ENCODE data around the gene URI1. TPM values are rescaled to one million over a fixed set of nuclear protein-coding genes. Genes with fewer than 3 reads are reported as not detected.

The URI1 gene
- total RNA-seq, 1 donor from 2014 or later, result 43.7 TPM

- H3K9me3 Mint-ChIP-seq (ENCODE audit: unreplicated experiment), result peaks cover 5% of the 10 kb centered on the region
- TF ChIP-seq CTCF (IDR thresholded peaks at IDR 0.05; ENCODE audit: partially characterized antibody, unreplicated experiment), result no peak
- H3K36me3 Mint-ChIP-seq (ENCODE audit: unreplicated experiment), result no peaks in the 10 kb centered on the region
- H3K27ac Mint-ChIP-seq (ENCODE audit: unreplicated experiment), result no peak overlapping the region
- no peaks in the 10 kb centered on the region for H3K4me1 Mint-ChIP-seq (ENCODE audit: low read depth, unreplicated experiment)
- H3K4me3 Mint-ChIP-seq (ENCODE audit: unreplicated experiment), result no peak overlapping the region
- H3K27me3 Mint-ChIP-seq (ENCODE audit: unreplicated experiment), result peaks cover 5% of the 10 kb centered on the region
- DNase-seq, result no peak
Observed at GRCh38 chr19:29922972-29923371, 19.1 kb upstream of the URI1 start.

GRCh38 chr19:29923653-29924052 is 18.4 kb upstream of the URI1 start:
- peaks cover 5% of the 10 kb centered on the region for H3K9me3 Mint-ChIP-seq (ENCODE audit: unreplicated experiment)
- H3K27me3 Mint-ChIP-seq (ENCODE audit: unreplicated experiment), result peaks cover under 1% of the 10 kb centered on the region
- H3K36me3 Mint-ChIP-seq (ENCODE audit: unreplicated experiment), result no peaks in the 10 kb centered on the region
- H3K4me1 Mint-ChIP-seq (ENCODE audit: low read depth, unreplicated experiment), result no peaks in the 10 kb centered on the region
- no peak for TF ChIP-seq CTCF (IDR thresholded peaks at IDR 0.05; ENCODE audit: partially characterized antibody, unreplicated experiment)
- no peak overlapping the region for H3K4me3 Mint-ChIP-seq (ENCODE audit: unreplicated experiment)
- no peak overlapping the region for H3K27ac Mint-ChIP-seq (ENCODE audit: unreplicated experiment)
- DNase-seq, result no peak

GRCh38 chr19:29926031-29926430 is 16.0 kb upstream of the URI1 start:
- DNase-seq, result no peak
- Mint-ChIP-seq H3K9me3 (ENCODE audit: unreplicated experiment) (peaks cover 5% of the 10 kb centered on the region), H3K36me3 (ENCODE audit: unreplicated experiment) (no peaks in the 10 kb centered on the region), H3K4me3 (ENCODE audit: unreplicated experiment) (no peak overlapping the region), H3K4me1 (ENCODE audit: low read depth, unreplicated experiment) (no peaks in the 10 kb centered on the region), H3K27me3 (ENCODE audit: unreplicated experiment) (no peaks in the 10 kb centered on the region), H3K27ac (ENCODE audit: unreplicated experiment) (no peak overlapping the region)
- TF ChIP-seq CTCF (IDR thresholded peaks at IDR 0.05; ENCODE audit: partially characterized antibody, unreplicated experiment), result no peak

DNA sequence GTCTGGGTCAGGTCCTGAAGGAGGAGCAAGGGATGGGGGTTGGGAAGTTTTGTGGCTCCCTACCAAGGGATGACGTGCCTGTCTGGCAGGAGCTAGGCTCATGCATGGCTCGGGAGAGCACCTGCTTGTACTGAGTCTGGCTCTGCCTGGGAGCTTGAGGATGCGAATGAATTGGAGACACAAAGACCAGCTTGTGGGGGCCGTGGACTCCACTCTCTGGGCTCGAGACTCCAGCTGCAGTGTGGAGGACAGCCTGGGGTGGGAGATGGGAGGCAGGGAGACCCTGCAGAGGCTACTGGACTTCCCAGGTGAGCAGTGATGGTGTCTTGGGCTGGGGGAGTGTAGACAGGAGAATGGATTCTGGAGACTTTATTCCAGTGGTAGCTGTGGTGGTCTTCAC is 15.2 kb upstream of the URI1 start:
- H3K27ac Mint-ChIP-seq (ENCODE audit: unreplicated experiment), result no peak overlapping the region
- peaks cover 5% of the 10 kb centered on the region for H3K9me3 Mint-ChIP-seq (ENCODE audit: unreplicated experiment)
- no peaks in the 10 kb centered on the region for H3K4me1 Mint-ChIP-seq (ENCODE audit: low read depth, unreplicated experiment)
- H3K4me3 Mint-ChIP-seq (ENCODE audit: unreplicated experiment), result no peak overlapping the region
- H3K36me3 Mint-ChIP-seq (ENCODE audit: unreplicated experiment), result no peaks in the 10 kb centered on the region
- no peaks in the 10 kb centered on the region for H3K27me3 Mint-ChIP-seq (ENCODE audit: unreplicated experiment)
- TF ChIP-seq CTCF (IDR thresholded peaks at IDR 0.05; ENCODE audit: partially characterized antibody, unreplicated experiment), result no peak
- no peak for DNase-seq

DNA sequence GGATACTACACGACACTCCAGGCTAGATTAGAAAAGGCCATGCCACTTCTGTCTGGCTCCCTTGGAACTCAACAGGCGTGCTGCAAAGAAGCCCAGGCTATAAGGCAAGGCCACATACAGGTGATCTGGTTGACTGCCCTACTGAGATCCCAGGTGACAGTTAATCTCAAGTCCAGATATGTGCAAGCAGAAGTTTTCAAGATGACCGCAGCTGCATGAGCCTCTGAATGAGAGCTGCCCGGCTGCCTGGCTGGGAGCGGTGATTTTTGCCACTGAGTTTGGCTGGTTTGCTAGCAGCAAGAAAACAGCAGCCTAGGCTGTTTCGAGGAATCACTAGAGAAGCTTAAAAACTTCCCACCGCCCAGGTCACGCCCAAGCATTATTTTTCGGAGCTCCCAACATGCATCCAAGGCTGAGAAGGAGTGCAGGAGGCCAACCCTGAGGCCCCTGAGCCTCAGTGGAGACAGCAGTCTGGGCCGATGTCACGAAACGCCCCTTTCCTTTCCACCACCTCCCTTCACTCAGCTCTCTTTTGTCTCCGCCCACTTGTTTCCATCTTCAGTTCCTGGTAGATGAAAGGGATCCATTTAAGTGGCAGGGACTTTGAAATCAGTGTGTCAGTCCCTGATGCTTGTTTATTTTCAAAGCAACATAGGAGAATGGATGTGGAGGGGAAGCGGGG is 14.0 kb upstream of the URI1 start:
- Mint-ChIP-seq H3K9me3 (ENCODE audit: unreplicated experiment) (peaks cover 5% of the 10 kb centered on the region), H3K27ac (ENCODE audit: unreplicated experiment) (no peak overlapping the region), H3K4me1 (ENCODE audit: low read depth, unreplicated experiment) (no peaks in the 10 kb centered on the region), H3K27me3 (ENCODE audit: unreplicated experiment) (no peaks in the 10 kb centered on the region), H3K36me3 (ENCODE audit: unreplicated experiment) (no peaks in the 10 kb centered on the region), H3K4me3 (ENCODE audit: unreplicated experiment) (no peak overlapping the region)
- TF ChIP-seq CTCF (IDR thresholded peaks at IDR 0.05; ENCODE audit: partially characterized antibody, unreplicated experiment), result no peak
- no peak for DNase-seq
